Measurements from ENCODE around the gene SLC26A2. TPM values are rescaled to one million over a fixed set of nuclear protein-coding genes. Genes with fewer than 3 reads are reported as not detected.

SLC26A2 gene
- total and polyA plus RNA-seq, 2 donors (not counting 1 experiment from before 2014, with no cell fraction given) = 2.1 to 13.2 TPM

DNA sequence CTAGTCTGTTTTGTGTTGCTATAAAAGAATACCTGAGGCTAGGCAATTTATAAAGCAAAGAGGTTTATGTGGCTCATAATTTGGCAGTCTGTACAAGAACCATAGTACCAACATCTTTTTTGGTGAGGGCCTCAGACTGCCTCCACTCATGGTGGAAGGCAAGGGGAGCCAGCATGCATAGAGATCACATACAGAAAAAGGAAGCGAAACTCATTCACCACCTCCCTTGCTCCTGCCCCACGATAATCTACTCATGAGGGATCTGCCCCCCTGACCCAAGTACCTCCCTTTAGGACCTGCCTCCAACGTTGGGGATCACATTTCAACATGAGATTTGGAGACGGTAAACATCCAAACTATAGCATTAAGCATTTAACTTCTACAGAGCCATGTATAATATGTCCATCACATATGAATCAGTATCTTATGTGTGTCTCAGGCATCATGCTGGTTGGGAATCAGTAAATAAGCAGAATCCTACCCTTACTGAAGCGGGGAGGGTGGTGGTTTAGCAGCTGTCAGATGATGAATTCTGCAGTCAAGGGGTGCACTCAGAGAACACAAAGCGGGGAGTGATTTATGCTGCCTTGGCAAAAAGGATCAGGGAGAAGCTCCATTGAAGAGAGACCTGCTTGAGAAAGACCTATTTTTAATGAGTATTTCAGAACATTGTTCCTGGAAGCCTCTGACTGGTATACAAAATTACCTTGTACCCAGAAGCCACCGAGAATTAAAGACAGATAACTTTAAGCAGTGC is 74.8 kb downstream of the SLC26A2 start:
- CTCF ChIA-PET = interaction anchor here (1.3 kb wide), 1 partner anchor 10 kb away, joined by 4 read pairs; no protein-coding TSS in a partner anchor

DNA sequence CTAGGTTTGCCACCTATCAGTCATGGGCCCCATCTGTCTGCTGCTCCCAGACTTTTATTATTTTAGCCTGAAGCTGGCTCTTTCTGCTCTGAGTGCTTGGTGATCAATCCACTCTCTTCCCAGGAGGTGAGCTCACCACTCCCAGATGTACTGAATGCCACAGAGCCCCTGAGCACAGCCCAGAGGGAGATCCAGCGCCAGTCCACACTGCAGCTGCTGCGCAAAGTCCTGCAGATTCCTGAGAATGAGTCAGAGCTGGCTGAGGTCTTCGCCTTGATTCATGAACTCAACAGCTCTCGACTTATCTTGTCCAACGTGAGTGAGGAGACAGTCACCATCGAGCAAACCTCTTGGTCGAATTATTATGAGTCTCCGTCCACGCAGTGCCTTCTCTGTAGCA is 76.0 kb downstream of the SLC26A2 start:
- H2AFZ ChIP-seq (ENCODE audit: insufficient read depth, low read depth, low read length, poor library complexity, severe bottlenecking) = no peak overlapping the region
- 97% methylated on average over 9 of the region's 9 CpGs for WGBS (ENCODE audit: insufficient coverage)
- intact Hi-C loops (cut with micrococcal nuclease) = loop anchor here (10.0 kb wide), 1 partner anchor 178 kb away; no protein-coding TSS in a partner anchor
- H3K27me3 ChIP-seq (replicated peaks in 1 of 4; ENCODE audit: control extremely low read depth in 1 of 4, control insufficient read depth in 3 of 4, insufficient read depth in 4 of 4, low read length in 3 of 4) = no peaks in the 10 kb centered on the region
- Mint-ChIP-seq H3K27ac (no peak overlapping the region), H3K9me3 (ENCODE audit: insufficient read depth) (no peaks in the 10 kb centered on the region), H3K4me1 (peaks cover 13% of the 10 kb centered on the region), H3K4me3 (no peak overlapping the region), H3K27me3 (no peaks in the 10 kb centered on the region)
- ATAC-seq (ENCODE audit: low read depth) = no peak
- ChIA-PET CTCF (no interaction called here), POLR2A (no interaction called here)
- H3K9ac ChIP-seq (ENCODE audit: low read length) = no peak overlapping the region
- TF ChIP-seq, protein P1, sequence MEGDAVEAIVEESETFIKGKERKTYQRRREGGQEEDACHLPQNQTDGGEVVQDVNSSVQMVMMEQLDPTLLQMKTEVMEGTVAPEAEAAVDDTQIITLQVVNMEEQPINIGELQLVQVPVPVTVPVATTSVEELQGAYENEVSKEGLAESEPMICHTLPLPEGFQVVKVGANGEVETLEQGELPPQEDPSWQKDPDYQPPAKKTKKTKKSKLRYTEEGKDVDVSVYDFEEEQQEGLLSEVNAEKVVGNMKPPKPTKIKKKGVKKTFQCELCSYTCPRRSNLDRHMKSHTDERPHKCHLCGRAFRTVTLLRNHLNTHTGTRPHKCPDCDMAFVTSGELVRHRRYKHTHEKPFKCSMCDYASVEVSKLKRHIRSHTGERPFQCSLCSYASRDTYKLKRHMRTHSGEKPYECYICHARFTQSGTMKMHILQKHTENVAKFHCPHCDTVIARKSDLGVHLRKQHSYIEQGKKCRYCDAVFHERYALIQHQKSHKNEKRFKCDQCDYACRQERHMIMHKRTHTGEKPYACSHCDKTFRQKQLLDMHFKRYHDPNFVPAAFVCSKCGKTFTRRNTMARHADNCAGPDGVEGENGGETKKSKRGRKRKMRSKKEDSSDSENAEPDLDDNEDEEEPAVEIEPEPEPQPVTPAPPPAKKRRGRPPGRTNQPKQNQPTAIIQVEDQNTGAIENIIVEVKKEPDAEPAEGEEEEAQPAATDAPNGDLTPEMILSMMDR (IDR thresholded peaks at IDR 0.05) = no peak
- no peak for TF ChIP-seq EZH2 (IDR thresholded peaks at IDR 0.05; ENCODE audit: borderline replicate concordance, insufficient read depth, low read depth, low read length, poor library complexity, severe bottlenecking)
- no peaks in the 10 kb centered on the region for H3K79me2 ChIP-seq (ENCODE audit: control insufficient read depth, insufficient read depth, low read length)
- H4K20me1 ChIP-seq (ENCODE audit: control insufficient read depth, insufficient read depth, low read length, poor library complexity, severe bottlenecking) = no peaks in the 10 kb centered on the region
- H3K27ac ChIP-seq (ENCODE audit: low read length in 2 of 2) = no peak overlapping the region
- no peak overlapping the region for H3K4me3 ChIP-seq (ENCODE audit: control extremely low read depth in 1 of 5, extremely low read depth in 1 of 5, insufficient read depth in 1 of 5, low read depth in 2 of 5, low read length in 4 of 5)
- no peak for DNase-seq
- peaks cover 48 to 86% of the 10 kb centered on the region in 2 experiments for H3K36me3 ChIP-seq (replicated peaks in 1 of 2; ENCODE audit: control extremely low read depth in 1 of 2, control insufficient read depth in 1 of 2, extremely low read depth in 1 of 2, insufficient read depth in 2 of 2, low read length in 1 of 2)
- peaks cover 2 to 6% of the 10 kb centered on the region in 2 donors for H3K4me1 ChIP-seq (ENCODE audit: control insufficient read depth in 2 of 2, insufficient read depth in 2 of 2, low read length in 2 of 2)
- H3K4me2 ChIP-seq (replicated peaks; ENCODE audit: low read depth, low read length, poor library complexity, severe bottlenecking) = no peak overlapping the region
- H3K9me3 ChIP-seq (ENCODE audit: control extremely low read depth in 1 of 3, control insufficient read depth in 2 of 3, insufficient read depth in 1 of 3, low read length in 2 of 3) = no peaks in the 10 kb centered on the region

More for the DNA sequence above, 74.8 kb downstream of the SLC26A2 start:
- H3K27ac ChIP-seq (ENCODE audit: low read length in 2 of 2) = no peak overlapping the region
- no peak overlapping the region for H3K4me3 ChIP-seq (ENCODE audit: control extremely low read depth in 1 of 5, extremely low read depth in 1 of 5, insufficient read depth in 1 of 5, low read depth in 2 of 5, low read length in 4 of 5)
- H3K79me2 ChIP-seq (ENCODE audit: control insufficient read depth, insufficient read depth, low read length) = no peaks in the 10 kb centered on the region
- H3K36me3 ChIP-seq (replicated peaks in 1 of 2; ENCODE audit: control extremely low read depth in 1 of 2, control insufficient read depth in 1 of 2, extremely low read depth in 1 of 2, insufficient read depth in 2 of 2, low read length in 1 of 2) = peaks cover 44 to 86% of the 10 kb centered on the region in 2 experiments
- no peaks in the 10 kb centered on the region for H3K27me3 Mint-ChIP-seq
- H3K27me3 ChIP-seq (replicated peaks in 1 of 4; ENCODE audit: control extremely low read depth in 1 of 4, control insufficient read depth in 3 of 4, insufficient read depth in 4 of 4, low read length in 3 of 4) = no peaks in the 10 kb centered on the region
- intact Hi-C loops (cut with micrococcal nuclease) = loop anchor here (10.0 kb wide), 1 partner anchor 179 kb away; no protein-coding TSS in a partner anchor
- no peaks in the 10 kb centered on the region for H3K9me3 ChIP-seq (ENCODE audit: control extremely low read depth in 1 of 3, control insufficient read depth in 2 of 3, insufficient read depth in 1 of 3, low read length in 2 of 3)
- no peaks in the 10 kb centered on the region for H4K20me1 ChIP-seq (ENCODE audit: control insufficient read depth, insufficient read depth, low read length, poor library complexity, severe bottlenecking)
- TF ChIP-seq, protein P1 (IDR thresholded peaks at IDR 0.05) = no peak
- TF ChIP-seq EZH2 (IDR thresholded peaks at IDR 0.05; ENCODE audit: borderline replicate concordance, insufficient read depth, low read depth, low read length, poor library complexity, severe bottlenecking) = no peak
- ATAC-seq (ENCODE audit: low read depth) (peak; percentile 84), DNase-seq (peak; percentile 45)
- H3K4me3 Mint-ChIP-seq = no peak overlapping the region
- no peak overlapping the region for H3K9ac ChIP-seq (ENCODE audit: low read length)
- POLR2A ChIA-PET = no interaction called here
- no peaks in the 10 kb centered on the region for H3K9me3 Mint-ChIP-seq (ENCODE audit: insufficient read depth)
- no peak overlapping the region for H3K4me2 ChIP-seq (replicated peaks; ENCODE audit: low read depth, low read length, poor library complexity, severe bottlenecking)
- WGBS (ENCODE audit: insufficient coverage) = 55% methylated on average over 5 of the region's 7 CpGs
- H3K4me1 Mint-ChIP-seq = peaks cover 13% of the 10 kb centered on the region
- H3K27ac Mint-ChIP-seq = no peak overlapping the region
- H3K4me1 ChIP-seq (ENCODE audit: control insufficient read depth in 2 of 2, insufficient read depth in 2 of 2, low read length in 2 of 2) = peaks cover 2 to 6% of the 10 kb centered on the region in 2 donors
- H2AFZ ChIP-seq (ENCODE audit: insufficient read depth, low read depth, low read length, poor library complexity, severe bottlenecking) = no peak overlapping the region

Data from B cell (primary cell).